ENCODE measurements around the gene HCFC1R1.

DNA sequence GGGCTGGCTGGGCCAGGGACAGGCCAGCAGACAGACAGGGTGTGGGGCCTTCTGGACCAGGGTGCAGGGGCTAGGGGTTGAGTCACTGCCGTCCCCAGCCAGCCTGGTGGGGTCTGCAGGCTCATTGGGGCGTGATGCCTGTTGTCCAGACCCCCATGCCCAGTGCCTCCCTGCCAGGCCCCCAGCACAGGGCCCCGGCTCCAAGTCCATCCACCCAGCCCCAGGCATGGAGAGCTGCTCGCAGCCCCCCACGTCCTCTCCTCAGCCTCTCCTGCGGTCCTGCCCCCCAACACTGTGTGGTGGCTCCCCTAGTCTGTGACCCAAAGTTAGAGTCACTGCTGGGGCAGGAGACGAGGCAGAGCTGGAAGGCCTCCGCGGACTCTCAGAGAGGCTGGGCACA, 36.5 kb downstream of the HCFC1R1 start:
- TF ChIP-seq EZH2 (IDR thresholded peaks at IDR 0.05) (no peak), EZH2phosphoT487 (IDR thresholded peaks at IDR 0.05) (no peak)
- TF ChIP-seq, protein P1, sequence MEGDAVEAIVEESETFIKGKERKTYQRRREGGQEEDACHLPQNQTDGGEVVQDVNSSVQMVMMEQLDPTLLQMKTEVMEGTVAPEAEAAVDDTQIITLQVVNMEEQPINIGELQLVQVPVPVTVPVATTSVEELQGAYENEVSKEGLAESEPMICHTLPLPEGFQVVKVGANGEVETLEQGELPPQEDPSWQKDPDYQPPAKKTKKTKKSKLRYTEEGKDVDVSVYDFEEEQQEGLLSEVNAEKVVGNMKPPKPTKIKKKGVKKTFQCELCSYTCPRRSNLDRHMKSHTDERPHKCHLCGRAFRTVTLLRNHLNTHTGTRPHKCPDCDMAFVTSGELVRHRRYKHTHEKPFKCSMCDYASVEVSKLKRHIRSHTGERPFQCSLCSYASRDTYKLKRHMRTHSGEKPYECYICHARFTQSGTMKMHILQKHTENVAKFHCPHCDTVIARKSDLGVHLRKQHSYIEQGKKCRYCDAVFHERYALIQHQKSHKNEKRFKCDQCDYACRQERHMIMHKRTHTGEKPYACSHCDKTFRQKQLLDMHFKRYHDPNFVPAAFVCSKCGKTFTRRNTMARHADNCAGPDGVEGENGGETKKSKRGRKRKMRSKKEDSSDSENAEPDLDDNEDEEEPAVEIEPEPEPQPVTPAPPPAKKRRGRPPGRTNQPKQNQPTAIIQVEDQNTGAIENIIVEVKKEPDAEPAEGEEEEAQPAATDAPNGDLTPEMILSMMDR (IDR thresholded peaks at IDR 0.05): no peak
